ENCODE measurements around the gene BRD7. TPM values are rescaled to one million over a fixed set of nuclear protein-coding genes. Genes with fewer than 3 reads are reported as not detected.

Gene BRD7
- total and polyA plus RNA-seq, 2 donors (not counting 1 experiment from before 2014, with no cell fraction given), result 29.8 to 64.5 TPM

- H3K27ac Mint-ChIP-seq, result peak overlapping the region; percentile 37
- Histone ChIP-seq H3K4me1 (ENCODE audit: control insufficient read depth in 2 of 2, insufficient read depth in 2 of 2, low read length in 2 of 2) (peaks cover 5 to 8% of the 10 kb centered on the region in 2 donors), H2AFZ (ENCODE audit: insufficient read depth, low read depth, low read length, poor library complexity, severe bottlenecking) (no peak overlapping the region), H3K36me3 (replicated peaks in 1 of 2; ENCODE audit: control extremely low read depth in 1 of 2, control insufficient read depth in 1 of 2, extremely low read depth in 1 of 2, insufficient read depth in 2 of 2, low read length in 1 of 2) (peaks cover 28 to 86% of the 10 kb centered on the region in 2 experiments), H3K4me3 (ENCODE audit: control extremely low read depth in 1 of 5, extremely low read depth in 1 of 5, insufficient read depth in 1 of 5, low read depth in 2 of 5, low read length in 4 of 5) (no peak overlapping the region), H3K9me3 (ENCODE audit: control extremely low read depth in 1 of 3, control insufficient read depth in 2 of 3, insufficient read depth in 1 of 3, low read length in 2 of 3) (no peaks in the 10 kb centered on the region), H3K9ac (ENCODE audit: low read length) (no peak overlapping the region), H3K27me3 (replicated peaks in 1 of 4; ENCODE audit: control extremely low read depth in 1 of 4, control insufficient read depth in 3 of 4, insufficient read depth in 4 of 4, low read length in 3 of 4) (no peaks in the 10 kb centered on the region), H3K79me2 (ENCODE audit: control insufficient read depth, insufficient read depth, low read length) (no peaks in the 10 kb centered on the region), H3K27ac (ENCODE audit: low read length in 2 of 2) (no peak overlapping the region), H4K20me1 (ENCODE audit: control insufficient read depth, insufficient read depth, low read length, poor library complexity, severe bottlenecking) (peaks cover 10% of the 10 kb centered on the region), H3K4me2 (replicated peaks; ENCODE audit: low read depth, low read length, poor library complexity, severe bottlenecking) (no peak overlapping the region)
- CTCF ChIA-PET, result interaction anchor here (0.9 to 1.2 kb wide), 2 partner anchors 43 to 48 kb away, joined by 3 read pairs; no protein-coding TSS in a partner anchor
- 97% methylated on average over 21 of the region's 22 CpGs for WGBS (ENCODE audit: insufficient coverage)
- intact Hi-C loops (cut with micrococcal nuclease), result no loop called here
- ATAC-seq (ENCODE audit: low read depth) (no peak), DNase-seq (no peak)
- no peak overlapping the region for H3K4me3 Mint-ChIP-seq
- no peak for TF ChIP-seq EZH2 (IDR thresholded peaks at IDR 0.05; ENCODE audit: borderline replicate concordance, insufficient read depth, low read depth, low read length, poor library complexity, severe bottlenecking)
- TF ChIP-seq CTCF (IDR thresholded peaks at IDR 0.05), result no peak
- H3K4me1 Mint-ChIP-seq, result peaks cover 11% of the 10 kb centered on the region
- H3K9me3 Mint-ChIP-seq (ENCODE audit: insufficient read depth), result no peaks in the 10 kb centered on the region
- H3K27me3 Mint-ChIP-seq, result no peaks in the 10 kb centered on the region
- POLR2A ChIA-PET, result no interaction called here
Observed at GRCh38 chr16:50311891-50312501, 56.8 kb downstream of the BRD7 start.

- Mint-ChIP-seq H3K4me3 (no peak overlapping the region), H3K4me1 (peaks cover 11% of the 10 kb centered on the region), H3K27ac (no peak overlapping the region), H3K27me3 (no peaks in the 10 kb centered on the region), H3K9me3 (ENCODE audit: insufficient read depth) (no peaks in the 10 kb centered on the region)
- Histone ChIP-seq H3K4me1 (ENCODE audit: control insufficient read depth in 2 of 2, insufficient read depth in 2 of 2, low read length in 2 of 2) (peaks cover 5 to 8% of the 10 kb centered on the region in 2 donors), H3K9ac (ENCODE audit: low read length) (no peak overlapping the region), H3K36me3 (replicated peaks in 1 of 2; ENCODE audit: control extremely low read depth in 1 of 2, control insufficient read depth in 1 of 2, extremely low read depth in 1 of 2, insufficient read depth in 2 of 2, low read length in 1 of 2) (peaks cover 23 to 85% of the 10 kb centered on the region in 2 experiments), H3K79me2 (ENCODE audit: control insufficient read depth, insufficient read depth, low read length) (no peaks in the 10 kb centered on the region), H3K27ac (ENCODE audit: low read length in 2 of 2) (no peak overlapping the region), H3K27me3 (replicated peaks in 1 of 4; ENCODE audit: control extremely low read depth in 1 of 4, control insufficient read depth in 3 of 4, insufficient read depth in 4 of 4, low read length in 3 of 4) (no peaks in the 10 kb centered on the region), H3K4me3 (ENCODE audit: control extremely low read depth in 1 of 5, extremely low read depth in 1 of 5, insufficient read depth in 1 of 5, low read depth in 2 of 5, low read length in 4 of 5) (no peak overlapping the region), H2AFZ (ENCODE audit: insufficient read depth, low read depth, low read length, poor library complexity, severe bottlenecking) (no peak overlapping the region), H3K4me2 (replicated peaks; ENCODE audit: low read depth, low read length, poor library complexity, severe bottlenecking) (no peak overlapping the region), H3K9me3 (ENCODE audit: control extremely low read depth in 1 of 3, control insufficient read depth in 2 of 3, insufficient read depth in 1 of 3, low read length in 2 of 3) (no peaks in the 10 kb centered on the region), H4K20me1 (ENCODE audit: control insufficient read depth, insufficient read depth, low read length, poor library complexity, severe bottlenecking) (peaks cover 10% of the 10 kb centered on the region)
- ChIA-PET POLR2A (no interaction called here), CTCF (interaction anchor here (1.2 kb wide), 1 partner anchor 44 kb away, joined by 3 read pairs; no protein-coding TSS in a partner anchor)
- whole genome bisulfite sequencing (ENCODE audit: insufficient coverage), result 93% methylated on average over 4 of the region's 4 CpGs
- intact Hi-C loops (cut with micrococcal nuclease), result no loop called here
- no peak for TF ChIP-seq CTCF (IDR thresholded peaks at IDR 0.05)
- TF ChIP-seq EZH2 (IDR thresholded peaks at IDR 0.05; ENCODE audit: borderline replicate concordance, insufficient read depth, low read depth, low read length, poor library complexity, severe bottlenecking), result no peak
- no peak for ATAC-seq (ENCODE audit: low read depth)
- DNase-seq, result no peak
Observed at GRCh38 chr16:50311134-50311528, 57.7 kb downstream of the BRD7 start.
